C4-2B (cell line): ENCODE measurements around the gene ALDH9A1.
"Not testable (repeated sequence)": the region's sequence is repeated elsewhere in the genome, so short reads cannot be mapped to it uniquely, and the experiment has no call there.

Source experiments
- H3K27ac ChIP-seq: fragments of 450-650 bp; 2 replicates; pipeline ENCODE4 v1.5.1; 2017
- ZFX ChIP-seq: fragments of 450-650 bp; IDR thresholded peaks from 2 replicates; pipeline ENCODE4 v1.6.1; 2017
- TF ChIP-seq, protein P1 (sequence below): fragments of 450-650 bp; conservative IDR thresholded peaks from 2 replicates; pipeline ENCODE4 v1.5.1; 2017; ENCODE audit warnings: mild to moderate bottlenecking

Gene ALDH9A1

DNA sequence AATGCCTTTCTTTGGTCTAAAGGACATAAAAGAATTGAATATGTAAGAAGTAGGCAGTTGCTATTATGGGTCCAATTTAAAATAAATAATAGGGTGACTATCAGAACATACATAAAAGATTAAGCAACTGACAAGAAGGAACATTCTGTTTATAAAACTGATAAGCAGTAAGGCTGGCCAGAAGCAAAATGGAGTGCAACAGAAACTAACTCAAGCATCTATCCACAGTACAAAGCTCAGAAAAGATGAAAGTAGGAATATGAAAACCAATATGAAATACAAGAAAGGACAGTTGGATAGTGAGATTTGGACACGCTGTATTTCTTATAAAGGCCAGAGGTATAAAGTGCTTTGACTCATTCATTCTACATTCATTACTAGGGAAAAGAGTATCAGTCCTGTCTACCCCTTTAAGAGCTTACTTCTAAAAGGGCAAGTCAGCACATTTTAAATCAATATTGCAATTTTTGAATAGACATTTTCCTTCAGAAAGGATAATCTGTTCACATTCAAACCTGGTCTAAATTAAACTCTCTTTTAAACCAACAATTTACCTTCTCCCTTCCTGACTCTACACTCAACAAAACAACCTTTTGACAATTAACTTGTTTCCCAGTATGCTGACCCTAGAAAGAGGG is 14.4 kb downstream of the ALDH9A1 start:
- no peak overlapping the region for H3K27ac ChIP-seq
- TF ChIP-seq, protein P1, sequence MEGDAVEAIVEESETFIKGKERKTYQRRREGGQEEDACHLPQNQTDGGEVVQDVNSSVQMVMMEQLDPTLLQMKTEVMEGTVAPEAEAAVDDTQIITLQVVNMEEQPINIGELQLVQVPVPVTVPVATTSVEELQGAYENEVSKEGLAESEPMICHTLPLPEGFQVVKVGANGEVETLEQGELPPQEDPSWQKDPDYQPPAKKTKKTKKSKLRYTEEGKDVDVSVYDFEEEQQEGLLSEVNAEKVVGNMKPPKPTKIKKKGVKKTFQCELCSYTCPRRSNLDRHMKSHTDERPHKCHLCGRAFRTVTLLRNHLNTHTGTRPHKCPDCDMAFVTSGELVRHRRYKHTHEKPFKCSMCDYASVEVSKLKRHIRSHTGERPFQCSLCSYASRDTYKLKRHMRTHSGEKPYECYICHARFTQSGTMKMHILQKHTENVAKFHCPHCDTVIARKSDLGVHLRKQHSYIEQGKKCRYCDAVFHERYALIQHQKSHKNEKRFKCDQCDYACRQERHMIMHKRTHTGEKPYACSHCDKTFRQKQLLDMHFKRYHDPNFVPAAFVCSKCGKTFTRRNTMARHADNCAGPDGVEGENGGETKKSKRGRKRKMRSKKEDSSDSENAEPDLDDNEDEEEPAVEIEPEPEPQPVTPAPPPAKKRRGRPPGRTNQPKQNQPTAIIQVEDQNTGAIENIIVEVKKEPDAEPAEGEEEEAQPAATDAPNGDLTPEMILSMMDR = no peak
- TF ChIP-seq ZFX = no peak

DNA sequence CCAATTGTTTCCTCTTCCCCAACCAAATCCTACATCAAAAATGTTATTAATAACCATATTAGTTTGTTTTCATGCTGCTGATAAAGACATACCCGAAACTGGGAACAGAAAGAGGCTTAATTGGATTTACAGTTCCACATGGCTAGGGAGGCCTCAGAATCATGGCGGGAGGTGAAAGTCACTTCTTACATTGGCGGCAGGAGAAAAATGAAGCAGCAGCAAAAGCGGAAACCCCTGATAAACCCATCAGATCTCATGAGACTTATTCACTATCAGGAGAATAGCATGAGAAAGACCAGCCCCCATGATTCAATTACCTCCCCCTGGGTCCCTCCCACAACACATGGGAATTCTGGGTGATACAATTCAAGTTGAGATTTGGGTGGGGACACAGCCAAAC is 17.6 kb downstream of the ALDH9A1 start:
- not testable (repeated sequence) for H3K27ac ChIP-seq

DNA sequence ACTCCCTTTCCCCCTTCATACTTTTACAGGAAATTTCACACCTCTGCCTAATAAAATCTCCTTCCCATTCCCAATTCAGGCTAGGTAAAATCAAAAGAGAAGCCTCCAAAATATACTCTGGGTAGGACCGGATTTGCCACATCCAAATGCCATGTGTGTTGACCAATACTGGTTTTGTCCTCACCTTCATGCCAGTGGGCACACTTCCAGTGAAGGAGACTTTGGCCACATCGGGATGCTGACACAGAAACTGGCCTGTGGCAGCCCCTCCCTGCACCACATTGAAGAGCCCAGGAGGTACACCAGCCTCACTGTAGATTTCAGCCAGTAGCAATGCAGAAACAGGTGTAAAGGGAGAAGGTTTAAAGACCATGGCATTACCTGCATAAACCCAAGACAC is 18.1 kb downstream of the ALDH9A1 start:
- TF ChIP-seq, protein P1 = no peak
- TF ChIP-seq ZFX = no peak
- no peak overlapping the region for H3K27ac ChIP-seq

DNA sequence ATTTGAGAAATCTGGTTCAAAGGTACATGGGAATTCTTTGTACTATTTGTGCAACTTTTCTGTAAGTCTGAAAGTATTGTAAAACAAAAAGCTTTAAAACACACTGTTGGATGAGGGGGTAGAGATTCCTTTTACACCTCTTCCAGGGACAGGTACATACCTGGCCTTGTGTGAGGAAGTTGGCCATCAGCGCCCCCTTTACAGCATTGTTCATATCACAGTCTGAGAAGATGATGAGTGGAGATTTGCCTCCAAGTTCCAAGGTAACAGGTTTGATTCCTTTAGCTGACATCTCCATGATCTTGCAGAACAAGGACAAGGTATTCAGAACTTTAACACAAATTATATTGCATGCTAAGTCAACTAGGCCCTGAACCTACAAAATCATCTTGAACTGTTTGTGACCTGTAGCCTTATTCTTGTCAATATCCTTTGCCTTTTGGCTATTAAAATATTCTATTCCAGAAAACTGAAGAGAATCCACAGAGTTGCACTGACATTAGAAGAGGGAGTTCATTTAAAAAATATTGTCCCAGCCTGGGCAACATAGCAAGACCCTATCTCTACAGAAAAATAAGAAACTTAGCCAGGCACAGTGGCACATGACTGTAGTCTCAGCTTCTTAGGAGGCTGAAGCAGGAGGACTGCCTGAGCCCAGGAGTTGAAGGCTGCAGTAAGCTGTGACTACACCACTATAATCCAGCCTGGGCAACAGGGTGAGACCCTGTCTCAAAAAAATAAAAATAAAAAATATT is 18.9 kb downstream of the ALDH9A1 start:
- no peak for TF ChIP-seq ZFX
- TF ChIP-seq, protein P1 = 0 out of 2 replicates have a peak, but pooled peaks have one; percentile 7
- no peak overlapping the region for H3K27ac ChIP-seq

DNA sequence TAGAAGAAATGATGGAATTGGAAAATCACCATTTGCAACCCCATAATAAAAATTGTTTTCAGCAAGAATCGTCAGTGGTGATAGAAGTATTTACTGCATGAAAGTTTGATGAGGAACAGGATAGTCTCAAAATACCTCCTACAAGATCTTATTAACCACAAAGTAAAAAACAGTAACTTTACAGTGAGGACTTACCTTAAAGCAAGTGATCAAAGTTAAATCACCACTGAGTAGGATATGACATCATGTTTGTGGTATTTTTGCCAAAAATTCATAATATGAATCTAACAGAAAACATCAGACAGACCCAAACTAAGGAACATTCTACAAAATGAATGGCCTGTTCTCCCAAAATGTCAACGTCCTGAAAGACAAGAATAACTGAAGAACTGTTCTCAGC is 19.9 kb downstream of the ALDH9A1 start:
- no peak overlapping the region for H3K27ac ChIP-seq
- TF ChIP-seq ZFX = no peak
- TF ChIP-seq, protein P1 = no peak

DNA sequence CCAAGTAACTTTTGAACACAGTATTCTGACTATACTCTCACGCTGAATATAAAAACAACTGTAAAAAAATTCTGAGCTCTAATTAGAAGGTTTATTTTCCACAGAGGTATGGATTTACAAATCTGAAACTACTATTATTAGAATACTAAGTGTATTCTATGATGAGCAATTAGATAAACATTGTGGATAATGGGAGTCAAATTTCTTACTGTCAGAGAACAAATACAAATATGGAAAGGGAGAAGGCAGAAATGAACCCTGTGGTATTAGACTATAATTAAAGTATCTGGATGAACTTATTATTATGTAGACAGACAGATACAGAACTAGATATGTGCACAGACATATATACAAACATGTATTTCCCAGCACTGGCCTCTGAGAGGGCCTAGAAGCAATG is 22.6 kb downstream of the ALDH9A1 start:
- H3K27ac ChIP-seq = no peak overlapping the region
- TF ChIP-seq ZFX = no peak
- TF ChIP-seq, protein P1 = no peak

DNA sequence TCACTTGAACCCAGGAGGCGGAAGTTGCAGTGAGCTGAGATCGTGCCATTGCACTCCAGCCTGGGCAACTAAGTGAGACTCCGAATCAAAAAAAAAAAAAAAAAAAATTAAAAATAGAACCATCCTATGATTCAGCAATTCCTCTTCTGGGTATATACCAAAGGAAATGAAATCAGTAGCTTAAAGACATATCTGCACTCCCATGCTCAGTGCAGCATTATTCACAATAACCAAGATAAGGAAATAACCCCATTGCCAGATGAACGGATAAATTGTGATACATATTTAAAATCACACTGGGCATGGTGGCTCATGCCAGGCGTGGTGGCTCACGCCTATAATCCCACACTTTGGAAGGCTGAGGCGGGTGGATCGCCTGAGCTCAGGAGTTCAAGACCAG is 23.8 kb downstream of the ALDH9A1 start:
- no peak overlapping the region for H3K27ac ChIP-seq
- TF ChIP-seq ZFX = no peak
- TF ChIP-seq, protein P1 = no peak

DNA sequence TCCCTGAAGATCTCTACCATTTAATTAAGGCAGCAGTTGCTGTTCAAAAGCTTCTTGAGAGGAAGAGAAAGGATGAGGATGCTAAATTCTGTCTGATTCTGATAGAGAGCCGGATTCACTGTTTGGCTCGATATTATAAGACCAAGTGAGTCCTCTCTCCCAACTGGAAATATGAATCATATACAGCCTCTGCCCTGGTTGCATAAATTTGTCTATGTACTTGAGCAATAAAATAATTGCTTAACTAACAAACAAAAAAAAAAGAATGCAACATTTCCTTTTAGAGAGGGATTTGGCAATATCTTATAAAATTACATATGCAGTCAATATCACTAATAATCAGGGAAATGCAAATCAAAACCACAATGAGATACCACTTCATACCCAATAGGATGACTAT is 26.8 kb downstream of the ALDH9A1 start:
- TF ChIP-seq, protein P1 = no peak
- no peak overlapping the region for H3K27ac ChIP-seq
